ENCODE results near the gene CRAMP1.

The CRAMP1 gene

GRCh38 chr16:1662543-1662942 is 50.4 kb downstream of the CRAMP1 start:
- no peak for DNase-seq

DNA sequence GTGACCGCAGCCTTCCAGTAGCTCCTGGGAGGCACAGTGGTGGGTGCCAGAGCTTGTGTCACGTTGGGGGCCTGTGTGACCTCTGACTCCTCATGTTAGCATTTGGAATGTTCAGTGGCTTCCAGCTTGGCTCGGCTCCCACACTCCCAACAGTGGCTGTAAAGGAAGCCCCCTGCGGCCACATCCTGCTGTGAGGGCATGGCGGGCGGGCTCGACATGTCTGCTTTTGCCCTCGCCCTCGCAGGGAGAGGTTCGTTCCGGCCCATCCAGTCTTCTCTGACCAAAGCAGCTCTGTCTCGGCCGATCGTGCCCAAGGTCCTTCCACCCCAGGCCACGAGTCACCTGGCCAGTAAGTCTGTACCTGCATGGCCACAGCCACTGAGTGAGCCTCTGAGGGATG is 53.7 kb downstream of the CRAMP1 start:
- DNase-seq, result no peak

GRCh38 chr16:1666316-1666715 is 54.2 kb downstream of the CRAMP1 start:
- DNase-seq, result no peak

DNA sequence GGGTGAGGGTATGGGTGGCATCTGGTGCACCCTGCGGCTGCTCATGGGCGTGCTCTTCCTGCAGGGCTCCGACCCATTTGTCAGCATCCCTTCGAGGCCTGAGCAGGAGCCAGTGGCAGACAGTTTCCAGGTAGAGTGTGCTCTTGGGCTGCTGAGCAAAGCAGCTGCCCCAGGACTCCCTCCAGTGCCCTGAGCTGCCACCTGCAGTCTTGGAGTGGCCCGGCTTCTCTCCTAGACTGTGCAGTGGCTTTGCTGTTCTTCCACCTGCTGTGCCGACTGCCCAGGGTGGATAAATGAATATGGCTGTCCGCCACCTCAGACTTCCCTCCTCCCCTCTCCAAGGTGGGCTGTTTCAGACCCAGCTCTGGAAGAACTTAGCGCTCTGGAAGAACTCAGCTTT is 55.1 kb downstream of the CRAMP1 start:
- no peak for DNase-seq

GRCh38 chr16:1667916-1668315 is 55.8 kb downstream of the CRAMP1 start:
- no peak for DNase-seq

- DNase-seq, result no peak
Observed at GRCh38 chr16:1668612-1669319, 56.6 kb downstream of the CRAMP1 start.

DNA sequence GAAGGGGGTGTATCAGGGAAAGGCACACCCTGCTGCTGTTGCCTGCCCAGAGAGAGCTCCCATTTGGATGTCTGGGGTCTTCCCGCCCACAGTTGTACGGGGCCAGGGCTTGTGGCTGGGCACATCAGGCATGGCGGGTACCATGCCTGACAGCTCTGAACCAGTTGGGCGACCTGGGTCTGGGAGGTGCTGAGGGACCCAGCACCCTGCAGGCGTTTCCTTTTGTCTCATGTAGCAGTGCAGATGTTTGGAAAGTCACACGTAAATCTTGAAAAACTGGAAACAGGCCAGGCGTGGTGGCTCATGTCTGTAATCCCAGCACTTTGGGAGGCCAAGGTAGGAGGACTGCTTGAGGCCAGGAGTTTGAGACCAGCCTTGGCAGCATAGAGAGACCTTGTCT is 57.5 kb downstream of the CRAMP1 start:
- no peak for DNase-seq

DNA sequence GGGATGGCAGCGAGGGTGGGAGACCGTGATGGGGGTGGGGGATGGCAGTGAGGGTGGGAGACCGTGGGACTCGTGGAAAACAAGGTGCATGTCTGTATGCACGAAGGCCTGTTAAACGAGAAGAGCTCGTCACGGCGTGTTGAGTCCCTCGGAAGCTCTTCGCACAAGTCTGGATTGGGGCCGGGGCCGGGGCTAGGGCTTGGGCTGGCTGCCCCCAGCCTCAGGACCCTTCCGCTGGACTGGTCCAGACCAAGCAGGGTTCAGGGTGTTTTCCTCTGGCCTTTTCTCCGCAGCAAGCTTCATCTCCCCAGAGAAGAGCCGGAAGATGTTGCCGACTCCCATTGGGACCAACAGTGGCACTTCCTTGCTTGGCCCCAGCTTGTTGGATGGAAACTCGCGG is 58.2 kb downstream of the CRAMP1 start:
- DNase-seq, result no peak

- no peak for DNase-seq
Observed at GRCh38 chr16:1670866-1671265, 58.7 kb downstream of the CRAMP1 start.

DNA sequence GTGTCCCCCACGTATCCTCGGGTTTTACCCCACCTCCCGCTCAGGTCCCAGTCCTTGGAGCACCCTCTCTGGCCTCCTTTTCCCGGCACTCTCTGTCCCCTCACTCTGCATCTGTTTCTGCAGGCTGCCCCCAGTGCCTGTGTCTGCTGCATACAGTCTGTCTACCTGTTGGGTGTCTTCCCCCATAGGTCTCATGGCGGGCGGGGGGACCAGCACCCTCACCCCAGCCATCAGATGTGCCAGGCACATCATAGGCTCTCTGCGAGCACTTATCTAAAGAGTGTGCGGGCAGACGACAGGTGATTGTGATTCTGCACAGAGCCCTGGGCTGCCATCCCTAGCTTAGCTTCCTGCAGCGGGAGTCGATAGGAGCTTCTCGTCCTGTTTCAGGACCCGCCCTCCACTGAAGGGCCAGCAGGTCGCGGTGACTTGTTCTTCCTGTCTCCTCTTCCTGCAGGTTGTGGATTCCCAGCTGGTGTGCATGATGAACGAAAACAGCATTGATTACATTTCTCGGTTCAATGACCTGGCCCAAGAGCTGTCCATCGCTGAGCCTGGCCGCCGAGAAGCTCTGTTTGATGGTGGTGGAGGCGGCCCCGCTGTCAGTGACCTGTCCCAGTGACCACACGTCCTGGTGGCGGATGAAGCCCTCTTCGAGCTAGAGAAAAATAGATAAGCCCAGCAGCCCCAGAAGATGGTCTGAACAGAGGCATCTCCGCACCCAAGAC is 61.4 kb downstream of the CRAMP1 start:
- no peak for DNase-seq

- DNase-seq, result no peak
Observed at GRCh38 chr16:1674306-1674705, 62.1 kb downstream of the CRAMP1 start.

DNA sequence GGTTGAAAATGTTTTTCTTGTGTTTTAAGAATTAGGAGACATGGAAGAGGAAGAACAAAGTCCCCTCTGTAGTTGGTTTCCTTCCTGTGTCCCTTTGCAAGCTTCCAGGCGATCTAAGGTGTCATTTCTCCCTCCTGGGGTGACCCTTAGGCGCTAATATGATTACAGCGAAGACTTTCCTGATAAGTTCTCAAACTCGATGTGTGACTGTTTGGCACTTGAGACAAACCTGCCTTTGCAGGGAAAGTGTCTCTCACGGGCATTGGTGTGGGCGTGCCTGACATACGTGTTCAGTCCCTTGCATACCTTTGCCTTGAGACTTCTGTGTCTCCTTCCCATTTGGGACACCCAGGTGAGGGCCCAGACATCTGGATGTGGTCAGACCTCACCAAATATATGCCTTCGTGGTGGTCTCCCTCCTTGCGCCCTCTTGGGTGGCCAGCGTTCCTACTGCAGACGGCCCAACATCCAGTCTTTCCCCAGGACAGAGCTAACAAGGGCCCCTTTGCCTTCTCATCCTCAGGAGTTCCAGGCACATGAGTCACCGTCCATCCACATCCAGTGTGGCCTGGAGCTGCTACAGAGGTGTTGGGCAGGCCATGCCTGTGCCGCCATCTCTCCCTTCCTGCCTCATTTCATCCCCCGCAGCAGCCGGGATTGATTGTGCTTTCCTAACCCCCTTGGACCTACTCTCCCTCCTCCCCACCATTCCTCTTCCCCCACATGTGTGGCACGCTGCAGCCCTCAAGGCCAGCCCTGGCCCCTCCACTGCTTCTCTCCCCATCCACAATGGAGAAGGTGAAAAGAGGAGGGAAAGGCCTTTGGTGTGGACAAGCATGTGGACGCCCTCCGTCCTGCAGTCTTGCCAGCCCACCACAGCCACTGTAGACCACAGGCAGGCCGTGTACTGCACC is 62.8 kb downstream of the CRAMP1 start:
- no peak for DNase-seq

GRCh38 chr16:1676661-1677060 is 64.5 kb downstream of the CRAMP1 start:
- DNase-seq, result no peak

- DNase-seq, result peak in 1 of 6 experiments; percentile 16
Observed at GRCh38 chr16:1677339-1677738, 65.2 kb downstream of the CRAMP1 start.

GRCh38 chr16:1677942-1678499 is 65.9 kb downstream of the CRAMP1 start, which contains the start of gene JPT2:
JPT2 (plus strand) TSS chr16:1678279; CDS start chr16:1678313, 34 bp downstream.
- DNase-seq, result peak; percentile 89 to 94 (median 93)

DNA sequence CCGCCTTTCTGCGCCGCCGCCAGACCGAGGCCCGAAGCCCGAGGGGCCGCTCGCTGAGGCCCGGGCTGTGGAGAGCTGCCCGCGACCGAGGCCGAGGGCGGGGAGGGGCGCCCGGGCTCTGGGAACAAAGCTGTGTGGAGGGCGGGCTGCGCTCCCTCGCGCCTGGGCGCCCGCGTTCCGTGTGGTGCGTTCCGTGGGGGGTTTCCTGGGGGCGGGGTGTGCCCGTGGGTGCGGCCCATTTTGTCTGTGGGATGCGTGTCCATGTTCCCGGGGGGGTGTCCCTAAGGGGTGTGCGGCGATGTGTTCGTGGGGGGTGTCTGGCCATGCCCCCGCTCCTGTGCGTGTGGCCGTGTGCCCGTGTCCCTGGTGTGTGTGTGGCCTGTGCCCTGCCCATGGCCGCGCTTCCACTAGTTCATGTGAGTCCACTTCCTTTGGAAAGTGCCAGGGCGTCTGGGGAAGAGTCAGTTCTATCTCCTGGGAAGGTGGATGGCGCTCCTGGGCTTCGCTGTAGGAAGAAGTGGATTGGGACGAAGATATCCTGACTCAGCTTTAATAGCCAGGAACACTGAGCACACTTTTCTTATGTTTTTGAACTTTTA is 66.4 kb downstream of the CRAMP1 start:
- DNase-seq, result peak in 5 of 6 experiments; percentile 24 to 57 (median 49)

DNA sequence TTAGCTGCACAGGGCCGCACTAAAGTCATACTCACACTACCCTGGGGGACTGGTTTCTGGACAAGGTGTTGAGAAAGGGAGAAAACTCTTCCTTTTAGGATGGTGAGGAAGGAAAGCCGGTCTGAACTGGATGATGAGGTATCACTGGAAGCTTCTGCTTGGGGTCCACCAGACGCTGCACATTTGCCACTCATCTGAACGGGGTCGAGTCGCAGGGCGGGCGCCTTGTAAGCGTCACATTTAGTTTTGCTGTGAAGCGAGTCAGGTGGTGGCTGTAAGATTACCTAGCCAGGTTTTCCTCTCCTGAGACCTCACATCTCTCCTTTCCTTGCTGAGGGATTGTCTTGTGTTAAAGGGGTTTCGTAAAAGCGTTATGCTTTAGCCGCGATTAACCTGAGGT is 68.2 kb downstream of the CRAMP1 start:
- no peak for DNase-seq

DNA sequence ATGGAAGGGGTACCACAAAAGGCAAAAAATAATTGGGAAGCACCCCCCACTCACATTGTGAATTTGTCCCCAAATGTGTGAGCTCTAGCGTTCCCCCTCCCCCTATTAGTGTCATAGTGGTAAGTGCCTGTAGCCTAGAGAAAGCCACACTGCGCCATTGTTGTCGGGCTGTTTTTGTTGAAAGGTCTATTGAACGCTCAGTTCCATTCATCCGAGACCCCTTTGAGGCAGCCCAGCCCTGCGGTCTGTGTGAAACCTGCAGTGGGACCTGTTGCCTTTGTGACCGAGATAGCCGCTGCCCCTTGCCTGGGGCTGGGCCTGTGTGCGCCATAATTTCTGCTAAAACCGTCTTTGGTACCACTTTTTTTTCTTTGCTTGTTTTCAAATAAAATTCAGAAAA is 68.9 kb downstream of the CRAMP1 start:
- no peak for DNase-seq

- DNase-seq, result no peak
Observed at GRCh38 chr16:1687427-1688316, 75.5 kb downstream of the CRAMP1 start.

GRCh38 chr16:1688807-1689560 is 76.8 kb downstream of the CRAMP1 start:
- DNase-seq, result no peak

DNA sequence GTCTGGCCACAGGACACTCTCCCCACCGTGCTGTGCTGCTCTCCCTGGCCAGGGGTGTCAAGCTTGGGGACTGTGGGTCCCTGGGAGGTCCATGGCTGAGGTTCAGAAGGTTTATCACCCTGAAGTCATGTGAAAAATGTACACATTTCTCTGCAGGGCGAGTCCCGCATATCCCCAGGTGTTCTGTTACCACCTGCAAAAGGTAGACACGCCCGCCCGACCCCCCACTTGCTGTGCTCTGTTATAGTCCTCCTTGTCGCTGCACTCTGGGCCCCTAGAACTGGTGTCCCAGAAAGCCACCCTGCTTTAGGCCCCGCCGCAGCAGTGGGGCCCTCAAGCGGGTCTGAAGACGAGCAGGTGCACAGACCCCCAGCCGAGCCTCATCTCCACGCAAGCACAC is 77.7 kb downstream of the CRAMP1 start:
- DNase-seq, result no peak
